ENCODE data around the gene CADM2.

GRCh38 chr3:85432081-85432480, 473.3 kb downstream of the CADM2 start:
- TF ChIP-seq CTCF (IDR thresholded peaks at IDR 0.05) (no peak), ZFX (IDR thresholded peaks at IDR 0.05; ENCODE audit: borderline replicate concordance) (no peak)
